ENCODE data around the gene PROSER2. TPM values are rescaled to one million over a fixed set of nuclear protein-coding genes. Genes with fewer than 3 reads are reported as not detected.

Gene PROSER2
- total RNA-seq, 1 experiment from 2014 or later, result 4.1 TPM

- H3K27me3 ChIP-seq (ENCODE audit: control insufficient read depth, insufficient read depth, low read length), result no peaks in the 10 kb centered on the region
- intact Hi-C loops (cut with micrococcal nuclease; ENCODE audit: unreplicated experiment) (no loop called here), in situ Hi-C loops (cut with HindIII; ENCODE audit: low pct_unique_long_range_greater_than_20kb, low sequenced_read_pairs) (no loop called here)
- ChIA-PET POLR2A (no interaction called here), CTCF (interaction anchor here (1.1 kb wide), 1 partner anchor 18 kb away, joined by 3 read pairs; no protein-coding TSS in a partner anchor)
- DNase-seq (ENCODE audit: low read depth, low spot score), result no peak
- no peak for ATAC-seq
- no peak overlapping the region for H3K27ac ChIP-seq (ENCODE audit: low read length)
- BruUV-seq (replicated peaks), result no TSS peak
- no peak overlapping the region for H3K4me3 ChIP-seq (ENCODE audit: low read depth in 2 of 2, low read length in 2 of 2)
- H3K9me3 ChIP-seq (ENCODE audit: control insufficient read depth, insufficient read depth, low read depth, low read length), result no peaks in the 10 kb centered on the region
- no peaks in the 10 kb centered on the region for H3K36me3 ChIP-seq (ENCODE audit: control insufficient read depth, insufficient read depth, low read length)
- H3K4me1 ChIP-seq (ENCODE audit: control insufficient read depth, insufficient read depth, low read length), result no peaks in the 10 kb centered on the region
- no peak for TF ChIP-seq TCF7L2 (IDR thresholded peaks at IDR 0.05; ENCODE audit: low read depth, low read length)
- no peak for TF ChIP-seq REST (IDR thresholded peaks at IDR 0.05; ENCODE audit: insufficient read depth in 1 of 2, low read depth in 2 of 2, low read length in 1 of 2)
- TF ChIP-seq CTCF (IDR thresholded peaks at IDR 0.05), result no peak
- no peak for TF ChIP-seq POLR2AphosphoS5 (IDR thresholded peaks at IDR 0.05; ENCODE audit: low read depth, low read length)
- TF ChIP-seq SIN3A (IDR thresholded peaks at IDR 0.05; ENCODE audit: borderline replicate concordance, insufficient read depth, low read depth, low read length), result no peak
Measured at GRCh38 chr10:11838298-11838852, 15.2 kb downstream of the PROSER2 start.

GRCh38 chr10:11841375-11841774 lies 18.2 kb downstream of the PROSER2 start:
- in situ Hi-C loops (cut with HindIII; ENCODE audit: low pct_unique_long_range_greater_than_20kb, low sequenced_read_pairs), result no loop called here
- CTCF ChIA-PET, result no interaction called here
- POLR2A ChIA-PET, result no interaction called here
- Histone ChIP-seq H3K4me1 (ENCODE audit: control insufficient read depth, insufficient read depth, low read length) (peaks cover 1% of the 10 kb centered on the region; the same call in 1 of the 2 replicates), H3K4me3 (ENCODE audit: low read depth in 2 of 2, low read length in 2 of 2) (no peak overlapping the region), H3K36me3 (ENCODE audit: control insufficient read depth, insufficient read depth, low read length) (no peaks in the 10 kb centered on the region), H3K27me3 (ENCODE audit: control insufficient read depth, insufficient read depth, low read length) (no peaks in the 10 kb centered on the region), H3K27ac (ENCODE audit: low read length) (no peak overlapping the region), H3K9me3 (ENCODE audit: control insufficient read depth, insufficient read depth, low read depth, low read length) (no peaks in the 10 kb centered on the region)
- no peak for ATAC-seq
- DNase-seq (ENCODE audit: low read depth, low spot score), result no peak
- no peak for TF ChIP-seq TCF7L2 (IDR thresholded peaks at IDR 0.05; ENCODE audit: low read depth, low read length)
- TF ChIP-seq SIN3A (IDR thresholded peaks at IDR 0.05; ENCODE audit: borderline replicate concordance, insufficient read depth, low read depth, low read length), result no peak
- BruUV-seq (replicated peaks), result no TSS peak
- intact Hi-C loops (cut with micrococcal nuclease; ENCODE audit: unreplicated experiment), result no loop called here

GRCh38 chr10:11842411-11842810 lies 19.3 kb downstream of the PROSER2 start:
- TF ChIP-seq SIN3A (IDR thresholded peaks at IDR 0.05; ENCODE audit: borderline replicate concordance, insufficient read depth, low read depth, low read length) (no peak), POLR2AphosphoS5 (IDR thresholded peaks at IDR 0.05; ENCODE audit: low read depth, low read length) (no peak), CTCF (IDR thresholded peaks at IDR 0.05) (no peak), TCF7L2 (IDR thresholded peaks at IDR 0.05; ENCODE audit: low read depth, low read length) (no peak), REST (IDR thresholded peaks at IDR 0.05; ENCODE audit: insufficient read depth in 1 of 2, low read depth in 2 of 2, low read length in 1 of 2) (no peak)
- no TSS peak for BruUV-seq (replicated peaks)
- POLR2A ChIA-PET, result interaction anchor here (0.7 kb wide), 1 partner anchor 25 kb away, joined by 3 read pairs; no protein-coding TSS in a partner anchor
- no peak overlapping the region for H3K27ac ChIP-seq (ENCODE audit: low read length)
- H3K9me3 ChIP-seq (ENCODE audit: control insufficient read depth, insufficient read depth, low read depth, low read length), result no peaks in the 10 kb centered on the region
- CTCF ChIA-PET, result no interaction called here
- DNase-seq (ENCODE audit: low read depth, low spot score) (no peak), ATAC-seq (no peak)
- in situ Hi-C loops (cut with HindIII; ENCODE audit: low pct_unique_long_range_greater_than_20kb, low sequenced_read_pairs) (no loop called here), intact Hi-C loops (cut with micrococcal nuclease; ENCODE audit: unreplicated experiment) (no loop called here)
- no peak overlapping the region for H3K4me3 ChIP-seq (ENCODE audit: low read depth in 2 of 2, low read length in 2 of 2)
- H3K4me1 ChIP-seq (ENCODE audit: control insufficient read depth, insufficient read depth, low read length), result peaks cover 3% of the 10 kb centered on the region; the same call in 1 of the 2 replicates
- no peaks in the 10 kb centered on the region for H3K36me3 ChIP-seq (ENCODE audit: control insufficient read depth, insufficient read depth, low read length)
- H3K27me3 ChIP-seq (ENCODE audit: control insufficient read depth, insufficient read depth, low read length), result no peaks in the 10 kb centered on the region

Data from Panc1 (cell line).